ENCODE data around the gene RARS1.

DNA sequence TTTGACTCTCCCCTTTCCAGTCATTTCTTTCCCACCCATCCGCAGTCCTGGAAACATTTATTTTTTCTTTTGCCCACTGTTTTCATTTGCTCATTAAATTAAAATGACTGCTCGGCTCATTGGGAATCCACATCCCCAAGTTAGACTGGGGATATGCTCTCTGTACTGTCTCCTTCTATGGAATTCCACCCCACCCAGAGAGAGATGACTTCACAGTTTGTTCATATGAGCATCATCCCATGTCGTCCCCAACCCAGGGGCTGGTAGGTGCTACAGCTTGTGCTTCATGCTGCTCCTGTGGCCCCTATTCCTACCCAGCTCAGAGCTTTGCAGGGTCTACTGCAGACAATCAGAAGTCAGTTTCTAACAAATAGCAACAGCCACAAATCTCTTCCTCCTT lies 16.5 kb upstream of the RARS1 start:
- TF ChIP-seq POLR2A (IDR thresholded peaks at IDR 0.05) (no peak), CTCF (IDR thresholded peaks at IDR 0.05) (no peak)
